Endothelial cell of umbilical vein (primary cell): Measurements from ENCODE around the gene NR3C1. TPM values are rescaled to one million over a fixed set of nuclear protein-coding genes. Genes with fewer than 3 reads are reported as not detected.

Experiments
- BruUV-seq: library from RNA; stranded (reverse); fragments of 400-500 nt; replicated peaks from 2 replicates; lab custom pipeline; 2021; lab: Mats Ljungman, UMichigan
- CTCF ChIA-PET: fragments of 300-600, 350-600 bp; sonication (Branson Sonifier 250); formaldehyde crosslinking; loops from one replicate; lab custom pipeline; 2021; ENCODE audit warnings: antibody characterized with exemption, inconsistent platforms; lab: Charles Lee
- POLR2A ChIA-PET: fragments of 300-600, 350-600 bp; sonication (Branson Sonifier 250); formaldehyde crosslinking; loops from one replicate; lab custom pipeline; 2021; ENCODE audit warnings: antibody characterized with exemption, inconsistent platforms; lab: Charles Lee
- DNase-seq: peaks from one replicate; pipeline ENCODE4 v3.0.0-alpha.2; 2011; ENCODE audit warnings: low read depth, low spot score
- FAIRE-seq: peaks from 2 replicates; lab custom pipeline; 2011; peaks lifted over from hg19 to GRCh38; lab: Jason Lieb, UNC
- H2AFZ ChIP-seq: 2 replicates; pipeline ENCODE4 v1.6.0; 2012; ENCODE audit warnings: low read depth, low read length, control low read depth, inconsistent platforms
- H3K27ac ChIP-seq: 2 replicates; pipeline ENCODE4 v1.5.1; 2011; ENCODE audit warnings: low read depth, mild to moderate bottlenecking, control low read depth, low read length, moderate library complexity; ENCODE audit not compliant: insufficient read depth
- H3K27me3 ChIP-seq, 2 experiments: 2 replicates each; pipeline versions ENCODE4 v1.6.0 to v1.6.1; 2011; ENCODE audit warnings: low read length in 2 of 2, mixed read lengths in 1 of 2; ENCODE audit not compliant: control insufficient read depth in 2 of 2, insufficient read depth in 2 of 2
- H3K36me3 ChIP-seq, 2 experiments: 2 replicates in 1 of 2; 3 replicates in 1 of 2; pipeline ENCODE4 v1.5.1; 2011; ENCODE audit warnings: low read length in 2 of 2, mild to moderate bottlenecking in 1 of 2, moderate library complexity in 1 of 2; ENCODE audit not compliant: control insufficient read depth in 2 of 2, insufficient read depth in 2 of 2; ENCODE audit errors: extremely low read depth in 1 of 2
- H3K4me1 ChIP-seq: 3 replicates; pipeline ENCODE4 v1.5.1; 2011; ENCODE audit warnings: mild to moderate bottlenecking, low read length; ENCODE audit not compliant: control insufficient read depth, insufficient read depth; ENCODE audit errors: extremely low read depth
- H3K4me2 ChIP-seq: 2 replicates; pipeline ENCODE4 v1.6.1; 2011; ENCODE audit warnings: low read length, control low read depth, mixed read lengths; ENCODE audit not compliant: insufficient read depth
- H3K4me3 ChIP-seq, 3 experiments: fragments of 200-600 bp in 1 of 3; sonication (generic), shearing (Covaris generic) in 1 of 3; replicated peaks in 1 of 3; 2 replicates each; pipeline ENCODE4 v1.5.1; 2011 to 2016; ENCODE audit warnings: control low read depth in 3 of 3, low read length in 3 of 3, mild to moderate bottlenecking in 2 of 3, inconsistent platforms in 1 of 3, low read depth in 1 of 3, moderate library complexity in 1 of 3; ENCODE audit not compliant: insufficient read depth in 1 of 3
- H3K79me2 ChIP-seq: 2 replicates; pipeline ENCODE4 v1.6.0; 2012; ENCODE audit warnings: low read length, inconsistent platforms; ENCODE audit not compliant: control insufficient read depth, insufficient read depth
- H3K9ac ChIP-seq: replicated peaks from 2 replicates; pipeline ENCODE3; 2011; ENCODE audit warnings: low read length, control low read depth; ENCODE audit not compliant: insufficient read depth; ENCODE audit errors: extremely low read depth
- H3K9me1 ChIP-seq: replicated peaks from 3 replicates; pipeline ENCODE4 v1.6.0; 2011; ENCODE audit warnings: mild to moderate bottlenecking, low read length; ENCODE audit not compliant: control insufficient read depth, insufficient read depth; ENCODE audit errors: extremely low read depth
- H3K9me3 ChIP-seq: replicated peaks from 2 replicates; pipeline ENCODE4 v1.5.1; 2012; ENCODE audit warnings: low read length, inconsistent platforms; ENCODE audit not compliant: control insufficient read depth, insufficient read depth
- H4K20me1 ChIP-seq: replicated peaks from 2 replicates; pipeline ENCODE3; 2011; ENCODE audit warnings: mild to moderate bottlenecking, low read length; ENCODE audit not compliant: control insufficient read depth, insufficient read depth; ENCODE audit errors: extremely low read depth
- EZH2 ChIP-seq: IDR thresholded peaks from 2 replicates; pipeline ENCODE4 v1.6.1; 2012; ENCODE audit warnings: borderline replicate concordance, low read depth, mild to moderate bottlenecking, moderate library complexity, low read length, inconsistent platforms; ENCODE audit not compliant: severe bottlenecking
- FOS ChIP-seq: IDR thresholded peaks from 2 replicates; pipeline ENCODE4 v1.6.1; 2011; ENCODE audit warnings: mild to moderate bottlenecking, low read length, moderate library complexity, borderline replicate concordance; ENCODE audit not compliant: insufficient read depth
- GATA2 ChIP-seq: IDR thresholded peaks from 2 replicates; pipeline ENCODE4 v1.7.0; 2011; ENCODE audit warnings: low read depth, mild to moderate bottlenecking, moderate library complexity, mixed read lengths, low read length; ENCODE audit not compliant: insufficient read length, insufficient read depth
- JUN ChIP-seq: IDR thresholded peaks from 2 replicates; pipeline ENCODE4 v1.6.1; 2011; ENCODE audit warnings: borderline replicate concordance, low read depth; ENCODE audit not compliant: insufficient read length, insufficient read depth
- MYC ChIP-seq: IDR thresholded peaks from one replicate; pipeline ENCODE4 v1.6.1; 2011; ENCODE audit warnings: mild to moderate bottlenecking, low read depth, low read length
- POLR2A ChIP-seq: IDR thresholded peaks from 2 replicates; pipeline ENCODE4 v1.6.1; 2012; ENCODE audit warnings: low read depth, mild to moderate bottlenecking, control low read depth, low read length
- POLR2AphosphoS5 ChIP-seq: IDR thresholded peaks from 2 replicates; pipeline ENCODE4 v1.6.1; 2012; ENCODE audit warnings: low read depth, mild to moderate bottlenecking, control low read depth, low read length, moderate library complexity; ENCODE audit not compliant: insufficient read depth
- dilution Hi-C: fragments of 300-500 bp; cut with MboI; formaldehyde crosslinking; loops from one replicate; pipeline ENCODE4 v1.15.0; 2019; ENCODE audit warnings: low sequenced_read_pairs; ENCODE audit not compliant: extremely low pct_ligation_motif_present
- intact Hi-C: fragments of 100-400 bp; cut with micrococcal nuclease; formaldehyde crosslinking; loops from one replicate; pipeline ENCODE4 v1.10.0; 2022
- polyA plus RNA-seq, 4 experiments: library from polyadenylated mRNA; depleted of rRNA in 3 of 4; stranded (reverse) in 3 of 4; unstranded in 1 of 4; fragments of >200 nt; gene quantifications; 2 replicates each; pipeline versions ENCODE4 v1.2.1 to v1.2.3, GENCODE V29; 2011 to 2012; ENCODE audit warnings: missing spikeins in 1 of 4
- total RNA-seq: library from RNA; stranded (reverse); gene quantifications from 2 replicates; pipeline ENCODE4 v1.2.3, GENCODE V29; 2021
- TF ChIP-seq, protein P1 (sequence below): IDR thresholded peaks from 2 replicates; pipeline ENCODE4 v1.6.1; 2011; ENCODE audit not compliant: insufficient read depth, insufficient read length
- TF ChIP-seq, protein P2 (sequence below), 2 donors: IDR thresholded peaks; 1 replicate in 1 of 2; 2 replicates in 1 of 2; pipeline ENCODE4 v1.5.1; 2011; ENCODE audit warnings: low read length in 2 of 2, mild to moderate bottlenecking in 2 of 2, moderate library complexity in 2 of 2, control low read depth in 1 of 2, inconsistent platforms in 1 of 2, low read depth in 1 of 2; ENCODE audit not compliant: insufficient read depth in 1 of 2; ENCODE audit errors: extremely low read depth in 1 of 2

NR3C1 gene
- total and polyA plus RNA-seq, 2 donors (not counting 3 experiments of a cell fraction or from before 2014, with no cell fraction given) = 4.1 to 17.0 TPM

DNA sequence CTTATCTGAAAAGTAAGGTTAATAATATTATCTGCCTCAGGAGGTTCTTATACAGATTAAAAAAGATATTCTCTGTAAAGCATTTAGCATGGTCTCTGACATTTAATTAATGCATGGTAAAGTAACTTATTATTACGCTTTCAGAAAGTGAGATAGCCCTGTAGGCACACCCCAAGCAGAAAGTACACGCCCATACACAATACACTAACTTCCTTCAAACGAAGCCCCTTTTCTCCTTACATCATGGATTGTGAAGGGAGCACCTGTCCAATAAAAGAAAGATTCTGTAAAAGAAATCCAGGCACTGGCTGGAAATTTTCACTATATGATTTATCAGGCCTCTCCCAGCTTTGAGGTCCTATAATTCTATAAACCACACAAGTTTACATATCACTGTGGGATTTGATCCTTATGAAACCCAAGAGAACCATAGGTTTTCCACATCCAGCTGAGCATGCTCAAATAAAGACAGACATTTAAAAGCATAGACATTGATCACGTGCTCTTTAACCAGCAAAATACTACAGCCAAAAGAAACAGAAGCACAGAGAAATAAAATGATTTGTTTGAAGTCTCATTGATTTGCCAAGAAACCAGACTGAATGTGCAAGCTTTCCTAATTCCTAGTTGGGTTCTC lies 14.1 kb upstream of the NR3C1 start:
- POLR2A ChIA-PET = no interaction called here

More for the DNA sequence above, 14.1 kb upstream of the NR3C1 start:
- Histone ChIP-seq H3K36me3 (no peaks in the 10 kb centered on the region), H3K4me3 (no peak overlapping the region), H3K9ac (no peak overlapping the region), H3K9me1 (no peaks in the 10 kb centered on the region), H3K9me3 (no peaks in the 10 kb centered on the region), H2AFZ (no peak overlapping the region), H3K4me2 (no peak overlapping the region), H3K27me3 (no peaks in the 10 kb centered on the region), H3K27ac (no peak overlapping the region), H3K4me1 (peaks cover 9% of the 10 kb centered on the region), H3K79me2 (no peaks in the 10 kb centered on the region), H4K20me1 (no peaks in the 10 kb centered on the region)
- BruUV-seq = no TSS peak
- intact Hi-C loops = no loop called here
- TF ChIP-seq JUN (no peak), MYC (no peak), POLR2A (no peak), POLR2AphosphoS5 (no peak), GATA2 (no peak), FOS (no peak), EZH2 (no peak)
- TF ChIP-seq, protein P1, sequence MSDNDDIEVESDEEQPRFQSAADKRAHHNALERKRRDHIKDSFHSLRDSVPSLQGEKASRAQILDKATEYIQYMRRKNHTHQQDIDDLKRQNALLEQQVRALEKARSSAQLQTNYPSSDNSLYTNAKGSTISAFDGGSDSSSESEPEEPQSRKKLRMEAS = no peak
- TF ChIP-seq, protein P2, sequence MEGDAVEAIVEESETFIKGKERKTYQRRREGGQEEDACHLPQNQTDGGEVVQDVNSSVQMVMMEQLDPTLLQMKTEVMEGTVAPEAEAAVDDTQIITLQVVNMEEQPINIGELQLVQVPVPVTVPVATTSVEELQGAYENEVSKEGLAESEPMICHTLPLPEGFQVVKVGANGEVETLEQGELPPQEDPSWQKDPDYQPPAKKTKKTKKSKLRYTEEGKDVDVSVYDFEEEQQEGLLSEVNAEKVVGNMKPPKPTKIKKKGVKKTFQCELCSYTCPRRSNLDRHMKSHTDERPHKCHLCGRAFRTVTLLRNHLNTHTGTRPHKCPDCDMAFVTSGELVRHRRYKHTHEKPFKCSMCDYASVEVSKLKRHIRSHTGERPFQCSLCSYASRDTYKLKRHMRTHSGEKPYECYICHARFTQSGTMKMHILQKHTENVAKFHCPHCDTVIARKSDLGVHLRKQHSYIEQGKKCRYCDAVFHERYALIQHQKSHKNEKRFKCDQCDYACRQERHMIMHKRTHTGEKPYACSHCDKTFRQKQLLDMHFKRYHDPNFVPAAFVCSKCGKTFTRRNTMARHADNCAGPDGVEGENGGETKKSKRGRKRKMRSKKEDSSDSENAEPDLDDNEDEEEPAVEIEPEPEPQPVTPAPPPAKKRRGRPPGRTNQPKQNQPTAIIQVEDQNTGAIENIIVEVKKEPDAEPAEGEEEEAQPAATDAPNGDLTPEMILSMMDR (IDR thresholded peaks at IDR 0.05; ENCODE audit: extremely low read depth in 1 of 2, insufficient read depth in 1 of 2, low read depth in 1 of 2, low read length in 2 of 2) = no peak
- CTCF ChIA-PET = interaction anchor here (1.0 kb wide), 1 partner anchor 9 kb away, joined by 4 read pairs; no protein-coding TSS in a partner anchor
- FAIRE-seq = no peak
- DNase-seq = no peak
- dilution Hi-C loops = no loop called here
